Neural cell (in vitro differentiated cells): ENCODE data around the gene ZNF737.

Experiments used
- CTCF ChIP-seq: fragments of 450-650 bp; IDR thresholded peaks from 2 replicates; pipeline ENCODE4 v1.5.1; 2014; ENCODE audit warnings: antibody characterized with exemption, mild to moderate bottlenecking, moderate library complexity; ENCODE audit not compliant: poor library complexity, severe bottlenecking
- EP300 ChIP-seq: fragments of 450-650 bp; conservative IDR thresholded peaks from 2 replicates; pipeline ENCODE4 v1.6.1; 2014; ENCODE audit warnings: antibody characterized with exemption, mild to moderate bottlenecking, moderate library complexity; ENCODE audit not compliant: poor library complexity, severe bottlenecking
- EZH2 ChIP-seq: fragments of 200-600, 300-800 bp; shearing (Covaris generic), sonication (generic); IDR thresholded peaks from 2 replicates; pipeline ENCODE4 v1.6.1; 2014; ENCODE audit warnings: antibody characterized with exemption, low read length, borderline replicate concordance, mild to moderate bottlenecking; ENCODE audit not compliant: insufficient read depth, poor library complexity, severe bottlenecking
- POLR2AphosphoS5 ChIP-seq: IDR thresholded peaks from 2 replicates; pipeline ENCODE4 v1.6.1; 2012

GRCh38 chr19:20565321-20566018 lies at the start of gene ZNF737:
- peak; percentile 45 for TF ChIP-seq CTCF
- TF ChIP-seq EZH2: no peak
- peak; percentile 97 for TF ChIP-seq POLR2AphosphoS5
- no peak for TF ChIP-seq EP300
